Urinary bladder (tissue), 4 donors: ENCODE data around the gene HECTD4. TPM values are rescaled to one million over a fixed set of nuclear protein-coding genes. Genes with fewer than 3 reads are reported as not detected.
"Not testable (repeated sequence)": the region's sequence is repeated elsewhere in the genome, so short reads cannot be mapped to it uniquely, and the experiment has no call there.

Experiments
- DNase-seq: peaks from one replicate; pipeline ENCODE4 v3.0.0-alpha.2; 2015; ENCODE audit errors: extremely low spot score
- H3K27ac ChIP-seq: one replicate; pipeline ENCODE4 v1.5.1; 2013; ENCODE audit warnings: low read depth, mild to moderate bottlenecking, moderate library complexity
- H3K36me3 ChIP-seq: one replicate; pipeline ENCODE4 v1.6.1; 2013; ENCODE audit warnings: mild to moderate bottlenecking, moderate library complexity; ENCODE audit not compliant: insufficient read depth
- H3K4me1 ChIP-seq: one replicate; pipeline ENCODE4 v1.6.1; 2013; ENCODE audit warnings: mild to moderate bottlenecking, moderate library complexity; ENCODE audit not compliant: insufficient read depth
- H3K4me3 ChIP-seq: one replicate; pipeline ENCODE4 v1.5.1; 2013; ENCODE audit warnings: low read depth, low read length
- WGBS: extraction: QIAGEN DNeasy Blood & Tissue Kit; methylation state at CpG from one replicate; pipeline ENCODE4 v1.1.7; 2013; 5-methylcytosine and 5-hydroxymethylcytosine counted together
- polyA plus RNA-seq: library from polyadenylated mRNA; stranded (reverse); fragments of 200-250 nt; gene quantifications from one replicate; pipeline ENCODE4 v1.2.3, GENCODE V29; 2013
- total RNA-seq: library from RNA; depleted of rRNA; stranded (reverse); fragments of >200 nt; gene quantifications from one replicate; pipeline ENCODE4 v1.2.3, GENCODE V29; 2014
- donor health status: healthy with polysubstance abuse.
- donor health status: healthy.

The HECTD4 gene
- total and polyA plus RNA-seq, 2 donors, result 8.6 to 87.2 TPM

DNA sequence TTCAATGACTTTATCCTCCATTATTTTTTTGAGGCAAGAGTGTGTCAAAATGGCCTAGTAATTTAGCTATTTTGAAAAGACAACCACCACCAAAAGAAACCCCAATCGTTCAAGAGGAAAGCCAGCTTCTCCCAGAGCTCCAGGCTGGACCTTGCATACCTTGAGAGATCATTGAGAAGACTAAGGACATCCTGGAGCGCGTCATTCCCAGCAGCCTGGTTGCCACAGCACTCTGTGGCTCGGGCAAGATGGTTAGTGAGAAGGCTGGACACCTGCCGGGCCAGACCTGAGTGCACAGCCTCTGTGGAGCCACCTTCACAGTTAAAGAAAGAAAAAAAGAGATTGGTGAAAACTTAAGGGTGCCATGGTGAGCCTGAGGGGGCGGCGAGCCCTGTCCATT is 145.4 kb downstream of the HECTD4 start:
- 92% methylated on average over 7 of the region's 7 CpGs for WGBS
- H3K27ac ChIP-seq, result no peak overlapping the region
- peaks cover 11% of the 10 kb centered on the region for H3K36me3 ChIP-seq
- DNase-seq, result no peak
- no peak overlapping the region for H3K4me3 ChIP-seq
- no peaks in the 10 kb centered on the region for H3K4me1 ChIP-seq

- Histone ChIP-seq H3K4me3 (no peak overlapping the region), H3K4me1 (no peaks in the 10 kb centered on the region), H3K27ac (no peak overlapping the region), H3K36me3 (peaks cover 7% of the 10 kb centered on the region)
- 48% methylated on average over 1 of the region's 1 CpG for WGBS
- DNase-seq, result no peak
Observed at GRCh38 chr12:112236386-112236785, 145.8 kb downstream of the HECTD4 start.

- H3K4me1 ChIP-seq, result no peaks in the 10 kb centered on the region
- H3K27ac ChIP-seq, result no peak overlapping the region
- H3K4me3 ChIP-seq, result no peak overlapping the region
- H3K36me3 ChIP-seq, result peaks cover 6% of the 10 kb centered on the region
- no peak for DNase-seq
- WGBS, result 89% methylated on average over 2 of the region's 2 CpGs
Observed at GRCh38 chr12:112234303-112234702, 147.9 kb downstream of the HECTD4 start.

- WGBS, result 92% methylated on average over 4 of the region's 4 CpGs
- peaks cover 6% of the 10 kb centered on the region for H3K36me3 ChIP-seq
- no peaks in the 10 kb centered on the region for H3K4me1 ChIP-seq
- H3K27ac ChIP-seq, result no peak overlapping the region
- no peak overlapping the region for H3K4me3 ChIP-seq
- DNase-seq, result no peak
Observed at GRCh38 chr12:112233242-112233641, 149.0 kb downstream of the HECTD4 start.

DNA sequence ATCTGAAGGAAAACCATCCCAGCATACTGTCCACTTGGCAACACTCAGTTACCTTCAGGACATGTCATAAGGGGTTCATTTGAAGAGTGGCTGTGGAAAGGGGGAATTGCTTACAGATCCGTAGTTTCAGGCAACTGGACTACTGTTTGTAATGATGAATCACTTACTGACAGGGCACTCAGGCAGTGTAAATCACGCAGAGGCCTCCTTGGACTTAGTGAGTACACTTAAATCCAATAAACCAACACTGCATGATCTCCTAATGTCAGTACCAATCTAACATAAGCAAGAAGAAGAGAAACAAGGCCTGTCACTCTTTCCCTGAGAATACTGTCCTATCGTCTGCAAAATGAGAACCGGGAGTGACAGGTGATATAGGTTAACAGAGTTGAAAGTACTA is 152.1 kb downstream of the HECTD4 start:
- 75% methylated on average over 4 of the region's 4 CpGs for WGBS
- Histone ChIP-seq H3K36me3 (peaks cover 2% of the 10 kb centered on the region), H3K4me1 (no peaks in the 10 kb centered on the region), H3K4me3 (no peak overlapping the region), H3K27ac (no peak overlapping the region)
- DNase-seq, result no peak

DNA sequence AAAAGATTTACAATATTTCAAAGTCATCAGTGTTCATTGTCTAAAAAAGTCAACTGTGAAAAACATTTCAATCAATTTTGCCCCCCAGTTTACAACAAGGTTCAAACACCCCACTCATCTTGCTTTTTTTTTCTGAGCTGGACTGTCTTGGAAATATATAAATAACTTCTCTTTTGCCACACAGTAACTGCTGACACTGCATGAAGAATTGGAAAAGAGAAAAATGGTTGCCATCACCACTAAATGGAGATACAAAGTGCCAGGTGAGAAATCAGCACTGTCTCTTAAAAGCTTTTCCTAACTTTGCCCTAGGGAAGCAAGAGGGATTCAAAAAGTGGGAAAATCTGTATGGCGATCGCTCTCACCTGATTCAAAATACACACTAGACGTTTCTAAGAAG is 155.5 kb downstream of the HECTD4 start:
- Histone ChIP-seq H3K4me3 (no peak overlapping the region), H3K36me3 (no peaks in the 10 kb centered on the region), H3K4me1 (no peaks in the 10 kb centered on the region), H3K27ac (no peak overlapping the region)
- WGBS, result 91% methylated on average over 3 of the region's 3 CpGs
- no peak for DNase-seq

DNA sequence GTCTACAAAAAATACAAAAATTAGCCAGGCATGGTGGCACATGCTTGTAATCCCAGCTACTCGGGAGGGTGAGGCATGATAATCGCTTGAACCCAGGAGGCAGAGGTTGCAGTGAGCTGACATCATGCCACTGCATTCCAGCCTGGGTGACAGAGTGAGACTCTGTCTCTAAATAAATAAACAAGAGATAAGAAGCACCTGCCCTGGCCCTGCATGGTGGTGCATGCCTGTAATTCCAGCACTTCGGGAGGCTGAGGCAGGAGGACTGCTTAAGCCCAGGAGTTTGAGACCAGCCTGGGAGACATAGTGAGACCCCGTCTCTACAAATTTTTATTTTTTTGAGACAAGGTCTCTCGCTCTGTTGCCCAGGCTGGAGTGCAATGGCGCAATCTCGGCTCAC is 161.6 kb downstream of the HECTD4 start:
- DNase-seq, H3K4me3 ChIP-seq, H3K36me3 ChIP-seq, H3K4me1 ChIP-seq, H3K27ac ChIP-seq: not testable (repeated sequence)
- 86% methylated on average over 7 of the region's 7 CpGs for WGBS

DNA sequence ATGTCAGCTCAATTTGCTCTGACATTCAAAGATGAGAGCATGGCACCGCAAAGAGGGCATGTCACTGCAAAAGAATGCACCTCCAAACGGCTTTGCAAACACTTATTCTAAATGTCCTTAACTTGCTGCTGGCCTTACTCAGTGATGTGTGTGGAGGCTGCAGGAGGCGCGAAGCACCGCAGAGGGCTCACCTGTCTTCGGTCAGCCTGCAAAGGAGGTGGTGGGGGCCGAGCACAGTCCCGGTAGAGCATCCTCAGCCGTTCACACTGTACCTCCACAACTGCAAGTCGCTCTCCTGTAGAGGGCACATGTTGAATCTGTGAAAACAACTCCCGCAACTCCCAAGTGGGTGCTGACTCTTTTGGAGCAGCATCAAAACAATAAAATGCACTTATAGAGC is 163.0 kb downstream of the HECTD4 start:
- WGBS, result 62% methylated on average over 11 of the region's 11 CpGs
- no peak for DNase-seq
- Histone ChIP-seq H3K36me3 (peaks cover 3% of the 10 kb centered on the region), H3K4me3 (no peak overlapping the region), H3K4me1 (no peaks in the 10 kb centered on the region), H3K27ac (no peak overlapping the region)

DNA sequence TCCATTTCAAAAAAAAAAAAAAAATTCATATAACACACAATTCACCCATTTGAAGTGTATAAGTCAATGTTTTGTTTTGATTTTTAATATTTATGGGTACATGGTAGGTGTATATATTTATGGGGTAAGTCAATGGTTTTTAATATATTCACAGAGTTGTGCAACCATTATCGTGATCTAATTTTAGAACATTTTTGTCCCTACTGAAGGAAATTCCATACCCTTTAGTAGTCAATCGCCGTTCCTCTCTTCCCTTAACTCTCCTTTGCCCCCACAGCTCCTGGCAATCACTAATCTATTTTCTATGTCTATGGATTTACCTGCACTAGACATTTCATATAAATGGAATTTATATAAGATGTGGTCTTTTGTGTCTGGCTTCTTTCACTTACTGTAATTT is 164.1 kb downstream of the HECTD4 start:
- H3K4me3 ChIP-seq, result no peak overlapping the region
- H3K27ac ChIP-seq, result no peak overlapping the region
- H3K36me3 ChIP-seq, result peaks cover 3% of the 10 kb centered on the region
- WGBS, result 94% methylated on average over 3 of the region's 3 CpGs
- H3K4me1 ChIP-seq, result no peaks in the 10 kb centered on the region
- DNase-seq, result no peak

DNA sequence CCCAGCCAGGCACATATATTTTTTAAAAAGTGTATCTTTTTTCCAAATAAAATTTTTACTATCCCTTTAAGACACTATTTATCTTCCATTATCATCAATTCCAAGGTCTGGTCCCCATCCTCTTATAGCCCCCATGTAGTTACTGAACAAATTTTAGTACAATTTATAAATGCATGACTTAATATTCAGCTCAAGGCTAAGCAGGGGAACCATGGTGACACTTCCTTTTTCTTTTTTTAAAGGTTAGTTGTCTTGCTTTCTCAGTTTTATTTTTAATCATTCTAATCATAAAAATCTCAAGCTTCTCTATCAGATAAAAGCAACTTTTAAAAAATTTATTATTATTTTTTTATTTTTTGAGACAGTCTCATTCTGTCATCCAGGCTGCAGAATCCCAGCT is 164.6 kb downstream of the HECTD4 start:
- no peak for DNase-seq
- H3K36me3 ChIP-seq, result peaks cover 3% of the 10 kb centered on the region
- no peak overlapping the region for H3K27ac ChIP-seq
- no peaks in the 10 kb centered on the region for H3K4me1 ChIP-seq
- H3K4me3 ChIP-seq, result no peak overlapping the region

DNA sequence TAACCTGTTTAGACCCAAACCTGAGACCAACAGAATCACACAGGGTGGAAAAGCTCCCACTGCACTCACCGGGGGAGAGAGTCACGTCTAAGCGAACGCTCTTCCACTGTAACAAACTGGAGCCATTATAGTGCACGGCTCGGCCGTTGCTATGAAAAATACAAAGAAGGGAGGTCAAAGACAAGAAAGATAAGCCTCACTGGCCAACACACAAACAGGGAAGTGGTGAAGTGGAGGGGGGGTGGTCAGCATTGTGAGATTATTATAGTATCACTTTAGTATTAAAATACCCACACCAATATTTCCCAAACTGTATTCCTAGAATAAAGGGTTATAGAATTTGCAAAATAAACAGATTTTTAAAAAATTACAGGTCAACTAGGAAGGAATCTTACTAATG is 166.0 kb downstream of the HECTD4 start:
- WGBS, result 83% methylated on average over 7 of the region's 7 CpGs

GRCh38 chr12:112214064-112214463 is 168.2 kb downstream of the HECTD4 start:
- WGBS, result 77% methylated on average over 4 of the region's 4 CpGs
- no peak for DNase-seq
- H3K4me3 ChIP-seq, result no peak overlapping the region
- H3K4me1 ChIP-seq, result no peaks in the 10 kb centered on the region
- H3K27ac ChIP-seq, result no peak overlapping the region
- H3K36me3 ChIP-seq, result peaks cover 3% of the 10 kb centered on the region

More for the DNA sequence above, 166.0 kb downstream of the HECTD4 start:
- Histone ChIP-seq H3K27ac (no peak overlapping the region), H3K36me3 (peaks cover 3% of the 10 kb centered on the region), H3K4me1 (no peaks in the 10 kb centered on the region), H3K4me3 (no peak overlapping the region)
- no peak for DNase-seq

- Histone ChIP-seq H3K27ac (no peak overlapping the region), H3K36me3 (no peaks in the 10 kb centered on the region), H3K4me3 (no peak overlapping the region), H3K4me1 (no peaks in the 10 kb centered on the region)
- WGBS, result 89% methylated on average over 7 of the region's 7 CpGs
- DNase-seq, result no peak
Observed at GRCh38 chr12:112208301-112208910, 173.8 kb downstream of the HECTD4 start.

DNA sequence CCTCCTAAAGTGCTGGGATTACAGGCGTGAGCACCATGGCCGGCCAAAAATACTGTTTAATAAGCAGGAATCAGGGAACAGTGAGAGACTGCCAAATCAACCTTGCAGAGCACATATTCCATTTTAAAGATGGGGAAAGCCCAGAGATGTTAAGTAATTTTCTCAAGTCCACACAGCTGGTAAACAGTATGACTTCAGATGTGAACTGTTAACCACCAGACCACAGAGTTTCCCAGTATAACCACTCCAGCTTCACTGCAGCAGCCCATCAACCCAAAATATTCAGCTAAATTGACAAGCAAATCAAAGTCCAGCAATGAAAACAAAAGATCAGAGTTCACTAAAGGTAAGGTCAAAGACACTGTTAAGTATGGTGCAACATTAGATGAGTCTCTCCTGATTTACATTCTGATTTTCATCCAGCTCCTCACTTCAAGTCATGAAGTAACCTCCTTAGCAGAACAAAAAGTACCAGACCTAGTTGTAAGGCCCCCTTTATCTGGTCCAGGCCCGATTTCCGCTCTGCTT is 174.8 kb downstream of the HECTD4 start:
- WGBS, result 95% methylated on average over 4 of the region's 4 CpGs

GRCh38 chr12:112206944-112207343 is 175.3 kb downstream of the HECTD4 start:
- Histone ChIP-seq H3K4me1 (no peaks in the 10 kb centered on the region), H3K4me3 (no peak overlapping the region), H3K36me3 (peaks cover 3% of the 10 kb centered on the region), H3K27ac (no peak overlapping the region)
- no peak for DNase-seq
- 88% methylated on average over 7 of the region's 7 CpGs for WGBS

More for the DNA sequence above, 174.8 kb downstream of the HECTD4 start:
- no peak for DNase-seq
- H3K27ac ChIP-seq, result no peak overlapping the region
- no peak overlapping the region for H3K4me3 ChIP-seq
- H3K36me3 ChIP-seq, result peaks cover 3% of the 10 kb centered on the region
- H3K4me1 ChIP-seq, result no peaks in the 10 kb centered on the region
